Stimulated activated CD8-positive, alpha-beta memory T cell treated with anti-CD3 and anti-CD28 coated beads, Interleukin-12 subunit alpha, Interleukin-12 subunit beta, amount 100 ng/mL, for 1 hour (primary cell): Measurements from ENCODE around the gene SULT1C4.
"Not testable (repeated sequence)": the region's sequence is repeated elsewhere in the genome, so short reads cannot be mapped to it uniquely, and the experiment has no call there.

Experiments used
- DNase-seq: peaks from one replicate; pipeline ENCODE4 v3.0.0-alpha.2; 2020; ENCODE audit warnings: low read depth

SULT1C4 gene

GRCh38 chr2:108377815-108378630 is at the start of gene SULT1C4:
Gene SULT1C4 (plus strand): TSS chr2:108377954. CDS start chr2:108378338, 384 bp downstream.
- DNase-seq = no peak

- no peak for DNase-seq
Observed at GRCh38 chr2:108329771-108330170, 48.0 kb upstream of the SULT1C4 start.

GRCh38 chr2:108330979-108331378 is 46.8 kb upstream of the SULT1C4 start:
- DNase-seq = no peak

DNA sequence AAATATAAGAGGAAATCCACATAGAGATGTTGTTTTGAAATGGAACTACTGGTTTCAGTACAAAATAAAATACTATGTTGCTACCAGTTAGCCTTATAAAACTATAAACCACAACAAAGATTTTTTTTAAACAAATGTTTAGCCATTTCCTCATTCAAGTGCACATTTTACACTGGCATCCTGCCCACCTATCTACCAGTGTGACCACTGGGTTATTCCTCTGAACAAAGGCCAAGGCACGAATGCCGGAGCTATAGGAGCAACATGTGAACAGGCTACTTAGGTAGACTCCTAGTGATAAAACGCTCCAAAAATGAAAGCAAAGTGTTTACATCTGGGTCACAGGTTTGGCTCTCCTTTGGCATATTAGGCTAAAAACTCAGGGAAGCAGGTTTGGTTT is 31.8 kb upstream of the SULT1C4 start:
- no peak for DNase-seq

- DNase-seq = no peak
Observed at GRCh38 chr2:108346827-108347226, 30.9 kb upstream of the SULT1C4 start.

DNA sequence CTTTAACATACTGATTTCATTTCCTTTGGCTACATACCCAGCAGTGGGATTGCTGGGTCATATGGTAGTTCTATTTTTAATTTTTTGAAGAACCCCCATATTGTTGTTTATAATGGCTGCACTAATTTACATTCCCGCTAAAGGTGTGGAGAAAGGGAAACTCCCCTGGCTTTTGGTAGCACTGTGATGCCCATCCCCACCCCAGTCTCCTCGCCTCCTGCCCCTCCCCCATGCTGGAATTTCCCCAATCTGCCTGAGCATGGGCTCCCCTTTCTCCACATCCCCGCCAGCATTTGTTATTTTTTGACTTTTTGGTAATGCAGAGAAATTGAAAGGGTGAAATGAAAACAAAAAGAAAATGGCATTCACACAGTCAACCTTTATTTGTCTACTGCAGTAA is 30.0 kb upstream of the SULT1C4 start:
- DNase-seq = no peak

GRCh38 chr2:108348816-108349570 is 28.8 kb upstream of the SULT1C4 start:
- DNase-seq = no peak

DNA sequence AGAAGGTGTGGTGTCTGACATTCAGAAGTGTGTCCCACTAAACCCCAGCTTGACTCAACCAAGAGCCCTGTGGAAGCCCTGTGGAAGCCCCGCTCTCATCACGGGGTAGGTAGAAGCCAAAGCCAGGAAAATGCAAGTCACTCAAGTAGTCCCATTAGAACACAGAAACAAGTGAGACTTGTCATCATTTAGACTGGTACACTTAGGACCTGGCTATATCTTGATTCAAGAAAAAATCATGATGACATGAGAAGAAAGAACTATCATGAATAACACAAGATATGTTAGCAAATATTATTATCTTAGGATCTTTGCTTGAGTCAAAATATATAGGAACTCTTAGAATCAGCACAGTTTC is 28.2 kb upstream of the SULT1C4 start:
- DNase-seq = no peak

GRCh38 chr2:108351889-108352288 is 25.9 kb upstream of the SULT1C4 start:
- no peak for DNase-seq

DNA sequence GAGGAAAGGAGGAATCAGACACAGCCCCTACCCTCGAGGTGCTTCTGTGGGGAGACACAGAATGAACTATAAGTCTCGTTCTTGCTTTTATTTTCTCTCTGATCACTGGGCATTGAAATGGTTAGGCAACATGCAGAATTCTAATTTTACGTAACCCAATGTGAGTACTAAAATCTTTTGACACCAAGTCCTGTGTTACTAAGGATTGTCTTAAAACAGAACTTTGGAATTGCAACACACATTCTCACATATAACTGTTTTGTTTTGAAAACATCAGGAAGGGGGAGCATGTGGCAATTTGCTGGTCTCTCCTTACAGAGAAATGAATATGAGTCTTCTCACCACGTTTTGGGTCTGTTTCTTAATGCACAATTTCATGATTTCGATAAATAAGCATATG is 23.6 kb upstream of the SULT1C4 start:
- DNase-seq = no peak

- no peak for DNase-seq
Observed at GRCh38 chr2:108355906-108356734, 21.6 kb upstream of the SULT1C4 start.

- DNase-seq = not testable (repeated sequence)
Observed at GRCh38 chr2:108359336-108359735, 18.4 kb upstream of the SULT1C4 start.

GRCh38 chr2:108360776-108361468 is 16.8 kb upstream of the SULT1C4 start:
- DNase-seq = no peak

DNA sequence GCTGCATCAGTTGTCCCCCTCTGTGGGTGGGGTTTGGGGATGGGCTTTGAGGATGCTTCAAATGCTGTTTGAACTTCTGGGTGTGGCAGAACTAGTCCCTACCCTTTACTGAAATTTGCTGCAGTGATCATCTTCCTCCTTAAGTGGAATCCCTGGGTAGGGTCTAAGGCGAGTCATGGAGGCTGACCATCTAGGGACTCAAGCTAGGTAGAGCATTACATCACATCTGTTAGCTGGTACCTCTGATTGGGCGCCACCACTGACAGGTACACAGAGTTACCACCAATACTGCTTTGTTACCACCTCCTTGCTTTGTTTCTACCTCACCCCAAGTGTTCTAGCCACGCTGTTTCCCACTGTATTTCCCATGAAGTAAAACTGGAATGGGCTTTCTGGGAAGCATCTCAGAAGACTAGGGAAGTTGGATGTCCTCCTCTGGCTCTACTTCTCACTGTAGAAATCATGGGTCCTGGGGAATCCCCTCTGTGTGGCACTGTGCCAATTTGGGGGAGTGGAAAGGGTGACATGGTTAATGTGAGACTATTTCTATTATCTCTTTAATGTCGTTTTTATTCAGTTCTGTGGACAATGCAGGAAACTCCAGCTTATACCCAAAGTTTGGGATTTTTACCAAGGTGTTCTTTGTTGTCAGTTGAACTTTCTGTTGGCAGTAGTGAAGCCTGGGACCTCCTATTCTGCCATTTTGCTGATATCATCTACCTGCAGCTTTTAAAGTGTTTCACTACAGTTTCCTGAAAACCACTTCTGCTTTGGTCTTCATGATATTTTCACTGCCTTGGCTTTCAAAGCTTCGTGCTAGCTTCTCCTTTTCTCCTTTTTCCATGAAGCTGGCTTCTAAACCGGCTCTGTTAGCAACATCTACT is 14.5 kb upstream of the SULT1C4 start:
- no peak for DNase-seq

DNA sequence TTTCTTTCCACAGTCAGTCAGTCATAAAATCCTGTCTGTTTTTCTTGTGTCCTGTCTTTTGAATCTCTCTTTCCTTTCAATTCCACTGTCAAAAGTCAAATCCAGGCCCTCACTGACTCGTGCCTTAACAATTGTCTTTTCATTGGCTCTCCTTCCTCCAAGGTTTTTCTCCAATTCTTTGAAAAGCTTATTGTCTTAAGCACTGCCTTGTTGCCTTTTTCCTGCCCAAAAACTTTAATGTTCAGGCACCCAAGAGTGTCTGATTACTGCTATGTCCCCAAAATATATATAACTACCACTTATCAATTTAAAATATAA is 13.9 kb upstream of the SULT1C4 start:
- DNase-seq = no peak

- no peak for DNase-seq
Observed at GRCh38 chr2:108364676-108365297, 13.0 kb upstream of the SULT1C4 start.

DNA sequence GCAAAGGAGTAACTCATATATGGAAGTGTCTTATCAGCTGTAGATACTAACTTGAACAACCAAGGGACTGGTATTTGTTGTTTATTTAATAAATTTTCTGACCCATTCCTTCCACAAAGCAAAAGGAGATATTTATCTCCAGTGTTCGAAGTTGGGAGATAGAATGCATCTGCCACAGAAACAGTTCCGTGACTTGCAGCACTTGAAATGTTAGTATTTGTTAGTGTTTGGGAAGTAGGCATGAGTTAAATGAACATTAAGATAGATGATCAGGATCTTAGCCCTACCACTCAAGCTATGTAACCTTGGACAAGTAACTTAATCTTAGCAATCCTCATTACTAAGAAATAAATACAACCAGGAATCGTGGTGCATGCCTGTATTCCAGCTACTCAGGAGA is 12.1 kb upstream of the SULT1C4 start:
- DNase-seq = no peak

- DNase-seq = no peak
Observed at GRCh38 chr2:108367014-108367413, 10.7 kb upstream of the SULT1C4 start.

DNA sequence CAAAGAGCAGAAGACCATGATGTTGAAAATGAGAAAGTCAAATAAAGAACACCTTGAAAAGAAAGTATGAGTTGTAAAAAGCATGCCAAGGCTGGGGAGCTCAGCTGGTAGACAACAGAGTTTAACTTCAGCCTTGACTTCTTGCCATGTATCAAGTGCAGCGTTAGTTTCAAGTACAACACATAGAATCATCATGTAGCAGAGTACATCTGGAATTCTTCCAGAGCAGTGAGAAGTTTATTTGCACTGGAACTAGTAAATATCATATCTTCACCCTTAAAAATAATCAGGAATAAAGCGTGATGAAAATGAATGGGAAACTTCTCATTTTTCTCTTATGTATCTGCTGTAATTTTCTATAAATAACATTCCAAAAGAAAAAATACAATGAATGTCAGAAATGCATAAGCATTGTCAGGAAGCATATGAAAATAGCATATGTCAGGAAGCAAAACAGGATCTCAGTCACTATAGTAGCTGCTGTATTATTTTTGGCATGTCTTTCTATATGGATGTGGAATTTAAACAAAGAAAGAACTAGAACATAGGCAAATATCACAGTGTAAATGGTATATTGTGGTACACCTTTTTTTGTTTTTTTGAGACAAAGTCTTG is 10.1 kb upstream of the SULT1C4 start:
- DNase-seq = no peak

DNA sequence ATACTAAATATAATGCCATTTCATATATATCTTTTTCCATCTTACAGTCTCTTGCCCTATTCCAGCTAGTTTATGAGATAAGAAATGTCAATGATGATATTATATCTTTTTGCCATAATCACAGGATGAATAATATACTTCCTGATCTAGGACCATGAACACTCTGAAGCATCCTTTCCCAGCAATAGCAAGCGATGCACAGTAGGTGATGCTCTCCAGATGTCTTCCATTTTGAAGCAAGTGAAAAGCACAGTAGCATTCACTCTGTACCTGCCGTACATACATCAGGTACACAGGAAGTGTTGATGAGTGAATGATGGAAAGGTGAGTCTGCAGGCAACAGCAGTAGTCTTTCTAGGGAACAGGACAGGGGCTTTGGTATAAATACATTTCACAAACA is 8.6 kb upstream of the SULT1C4 start:
- no peak for DNase-seq
